Pancreas (tissue), 10 donors: ENCODE data around the gene CSNK1G1. TPM values are rescaled to one million over a fixed set of nuclear protein-coding genes. Genes with fewer than 3 reads are reported as not detected.

Source experiments
- ATAC-seq, 4 donors: fragments of 200-7000 bp; cut with Tn5 transposase; one replicate each; pipeline versions ENCODE4 v1.8.0 to v1.9.1; 2020; ENCODE audit warnings: mild to moderate bottlenecking in 4 of 4, moderate library complexity in 4 of 4
- DNase-seq, 6 donors: peaks; one replicate each; pipeline ENCODE4 v3.0.0-alpha.2; 2020
- FAIRE-seq: peaks from 2 replicates; lab custom pipeline; 2012; peaks lifted over from hg19 to GRCh38; lab: Jason Lieb, UNC
- H3K27ac ChIP-seq, 4 donors: fragments of 200-600 bp; sonication (generic); 1 replicate in 3 of 4; 2 replicates in 1 of 4; pipeline versions ENCODE4 v1.5.0 to v1.8.0; 2020
- H3K27me3 ChIP-seq, 4 donors: fragments of 200-600 bp; one replicate each; pipeline ENCODE4 v1.8.0; 2021
- H3K36me3 ChIP-seq, 3 donors: fragments of 200-600 bp; sonication (generic) in 1 of 3; one replicate each; pipeline versions ENCODE4 v1.5.0 to v1.8.0; 2020 to 2021
- H3K4me1 ChIP-seq, 3 donors: fragments of 200-600 bp; one replicate each; pipeline ENCODE4 v1.8.0; 2021
- H3K4me3 ChIP-seq, 4 donors: fragments of 200-600 bp; sonication (generic) in 2 of 4; one replicate each; pipeline versions ENCODE4 v1.5.0 to v1.8.0; 2020 to 2021
- H3K9me3 ChIP-seq, 4 donors: fragments of 200-600 bp; one replicate each; pipeline ENCODE4 v1.8.0; 2021
- CTCF ChIP-seq, 4 donors: fragments of 200-600 bp; sonication (generic) in 3 of 4; IDR thresholded peaks; one replicate each; pipeline versions ENCODE4 v1.5.0 to v1.8.0; 2021; ENCODE audit warnings: antibody characterized with exemption in 4 of 4
- WGBS, 2 donors: extraction: QIAGEN DNeasy Blood & Tissue Kit; methylation state at CpG; one replicate each; pipeline ENCODE4 v1.1.7; 2013; 5-methylcytosine and 5-hydroxymethylcytosine counted together
- intact Hi-C, 3 donors: fragments of 100-400 bp; cut with DNase I; formaldehyde crosslinking; loops; one replicate each; pipeline versions ENCODE4 v1.11.1 to v1.14.2; 2022
- polyA plus RNA-seq, 2 donors: library from polyadenylated mRNA; stranded (reverse); fragments of 200-250 nt; gene quantifications; one replicate each; pipeline ENCODE4 v1.2.3, GENCODE V29; 2013
- total RNA-seq, 6 donors: library from RNA; stranded (reverse); fragmentation: NEBNext Ultra II Directional in 4 of 6; extraction: Animal tissue kit (Norgen Biotek cat#: 25700) in 4 of 6; gene quantifications; one replicate each; pipeline versions ENCODE4 v1.2.1 to v1.2.4, GENCODE V29; 2021 to 2023
- donor health status: healthy with polysubstance abuse.
- donor health status: DM: no; HTN: no; CAD: no; lungs with moderate emphysema.
- donor health status: DM: no; HTN: no; CAD: no.
- donor health status: control.
- donor health status: control.
- donor health status: Bipolar disorder and iron deficiency.
- donor health status: DM: yes; HTN: yes; CAD: no.
- donor health status: DM: no; HTN: no; CAD: no.
- donor health status: DM: no; HTN: no; CAD: no.
- donor health status: DM: yes; HTN: yes; CAD: no.

The CSNK1G1 gene
- total and polyA plus RNA-seq, 8 donors, result 2.4 to 12.1 (median 7.0) TPM

- DNase-seq, result peak; percentile 20 to 68 (median 33)
- Histone ChIP-seq H3K4me3 (no peak overlapping the region), H3K27me3 (no peaks in the 10 kb centered on the region), H3K9me3 (no peaks in the 10 kb centered on the region), H3K27ac (peak overlapping the region in 1 of 4 donors; percentile 21), H3K4me1 (peaks cover 0 to 11% (median 5%) of the 10 kb centered on the region in 3 donors), H3K36me3 (no peaks in the 10 kb centered on the region)
- 13 to 15% methylated on average over 2 of the region's 2 CpGs for WGBS, 2 donors
- FAIRE-seq, result no peak
- intact Hi-C loops, result loop anchor here in 1 of 3 donors (10.0 kb wide), 1 partner anchor 138 kb away; the partner anchor contains the start of gene CSNK1G1
- ATAC-seq, result peak; percentile 58 to 87 (median 84)
- TF ChIP-seq CTCF (IDR thresholded peaks at IDR 0.05), result no peak
These were observed 139.1 kb downstream of the CSNK1G1 start for GRCh38 chr15:64216730-64217428.

GRCh38 chr15:64216196-64216595 lies 139.8 kb downstream of the CSNK1G1 start:
- Histone ChIP-seq H3K27me3 (no peaks in the 10 kb centered on the region), H3K9me3 (no peaks in the 10 kb centered on the region), H3K4me3 (no peak overlapping the region), H3K4me1 (peaks cover 0 to 11% (median 5%) of the 10 kb centered on the region in 3 donors), H3K27ac (no peak overlapping the region), H3K36me3 (no peaks in the 10 kb centered on the region)
- TF ChIP-seq CTCF (IDR thresholded peaks at IDR 0.05), result no peak
- FAIRE-seq, result no peak
- DNase-seq, result no peak
- ATAC-seq, result no peak
- WGBS, 2 donors, result 68 to 75% methylated on average over 3 of the region's 3 CpGs
- intact Hi-C loops, result loop anchor here in 1 of 3 donors (10.0 kb wide), 1 partner anchor 139 kb away; the partner anchor contains the start of gene CSNK1G1

GRCh38 chr15:64213646-64214045 lies 142.3 kb downstream of the CSNK1G1 start:
- Histone ChIP-seq H3K36me3 (no peaks in the 10 kb centered on the region), H3K9me3 (no peaks in the 10 kb centered on the region), H3K4me1 (peaks cover 0 to 11% (median 5%) of the 10 kb centered on the region in 3 donors), H3K27ac (no peak overlapping the region), H3K27me3 (no peaks in the 10 kb centered on the region), H3K4me3 (no peak overlapping the region)
- DNase-seq (no peak), ATAC-seq (no peak), FAIRE-seq (no peak)
- TF ChIP-seq CTCF (IDR thresholded peaks at IDR 0.05), result no peak
- intact Hi-C loops, result loop anchor here in 1 of 3 donors (10.0 kb wide), 1 partner anchor 141 kb away; the partner anchor contains the start of gene CSNK1G1
- 92 to 94% methylated on average over 3 of the region's 3 CpGs for WGBS, 2 donors

- no peak for TF ChIP-seq CTCF (IDR thresholded peaks at IDR 0.05)
- no peak overlapping the region for H3K4me3 ChIP-seq
- H3K27me3 ChIP-seq, result no peaks in the 10 kb centered on the region
- ATAC-seq (no peak), DNase-seq (no peak), FAIRE-seq (no peak)
- WGBS, 2 donors, result 91 to 94% methylated on average over 2 of the region's 2 CpGs
- peaks cover 0 to 4% (median under 1%) of the 10 kb centered on the region in 3 donors for H3K4me1 ChIP-seq
- H3K36me3 ChIP-seq, result no peaks in the 10 kb centered on the region
- intact Hi-C loops, result loop anchor here in 1 of 3 donors (10.0 kb wide), 1 partner anchor 143 kb away; the partner anchor contains the start of gene CSNK1G1
- H3K27ac ChIP-seq, result no peak overlapping the region
- H3K9me3 ChIP-seq, result no peaks in the 10 kb centered on the region
These were observed 144.3 kb downstream of the CSNK1G1 start for GRCh38 chr15:64211696-64212095.

- Histone ChIP-seq H3K36me3 (no peaks in the 10 kb centered on the region), H3K4me1 (no peaks in the 10 kb centered on the region), H3K27ac (no peak overlapping the region), H3K27me3 (no peaks in the 10 kb centered on the region), H3K4me3 (no peak overlapping the region), H3K9me3 (no peaks in the 10 kb centered on the region)
- DNase-seq, result no peak
- no peak for ATAC-seq
- FAIRE-seq, result no peak
- intact Hi-C loops, result loop anchor here in 1 of 3 donors (10.0 kb wide), 1 partner anchor 144 kb away; the partner anchor contains the start of gene CSNK1G1
- 56 to 70% methylated on average over 2 of the region's 2 CpGs for WGBS, 2 donors
- no peak for TF ChIP-seq CTCF (IDR thresholded peaks at IDR 0.05)
These were observed 145.6 kb downstream of the CSNK1G1 start for GRCh38 chr15:64210371-64210770.
